Measurements from ENCODE around the gene ZCCHC2.

The ZCCHC2 gene

GRCh38 chr18:62512532-62512931 lies 10.3 kb upstream of the ZCCHC2 start:
- DNase-seq: no peak

GRCh38 chr18:62512996-62513395 lies 9.8 kb upstream of the ZCCHC2 start:
- no peak for DNase-seq

GRCh38 chr18:62514570-62514969 lies 8.3 kb upstream of the ZCCHC2 start:
- no peak for DNase-seq

- no peak for DNase-seq
Observed at GRCh38 chr18:62516242-62516641, 6.6 kb upstream of the ZCCHC2 start.

GRCh38 chr18:62518460-62519375 lies 4.1 kb upstream of the ZCCHC2 start:
- no peak for DNase-seq

- DNase-seq: no peak
Observed at GRCh38 chr18:62519684-62520083, 3.1 kb upstream of the ZCCHC2 start.

GRCh38 chr18:62521082-62521481 lies 1.7 kb upstream of the ZCCHC2 start:
- peak; percentile 53 for DNase-seq

GRCh38 chr18:62521593-62521992 lies 1.2 kb upstream of the ZCCHC2 start:
- peak; percentile 53 for DNase-seq

- peak; percentile 50 for DNase-seq
Observed at GRCh38 chr18:62522178-62522503, 684 bp upstream of the ZCCHC2 start.

GRCh38 chr18:62523255-62523588 lies 397 bp downstream of the ZCCHC2 start:
- DNase-seq: no peak

GRCh38 chr18:62523631-62524439 lies 1.0 kb downstream of the ZCCHC2 start:
- peak; percentile 55 for DNase-seq

- DNase-seq: peak; percentile 75
Observed at GRCh38 chr18:62524440-62525200, 1.8 kb downstream of the ZCCHC2 start.

- peak; percentile 41 for DNase-seq
Observed at GRCh38 chr18:62525608-62526007, 2.8 kb downstream of the ZCCHC2 start.

- DNase-seq: peak; percentile 95
Observed at GRCh38 chr18:62526098-62527025, 3.5 kb downstream of the ZCCHC2 start.

- no peak for DNase-seq
Observed at GRCh38 chr18:62529597-62529996, 6.8 kb downstream of the ZCCHC2 start.

GRCh38 chr18:62531078-62531477 lies 8.3 kb downstream of the ZCCHC2 start:
- no peak for DNase-seq

- DNase-seq: no peak
Observed at GRCh38 chr18:62531931-62532330, 9.1 kb downstream of the ZCCHC2 start.

GRCh38 chr18:62536005-62536404 lies 13.2 kb downstream of the ZCCHC2 start:
- DNase-seq: no peak

- DNase-seq: no peak
Observed at GRCh38 chr18:62537042-62537894, 14.4 kb downstream of the ZCCHC2 start.

- DNase-seq: no peak
Observed at GRCh38 chr18:62537946-62538345, 15.1 kb downstream of the ZCCHC2 start.

GRCh38 chr18:62538881-62539280 lies 16.1 kb downstream of the ZCCHC2 start:
- no peak for DNase-seq

Measured in NCI-H510A treated with DMSO at 0.1 percent for 48 hours (cell line).